GM10266 (cell line): ENCODE measurements around the gene NELFB.
"Not testable (repeated sequence)": the region's sequence is repeated elsewhere in the genome, so short reads cannot be mapped to it uniquely, and the experiment has no call there.

Experiments
- DNase-seq: peaks from one replicate; pipeline ENCODE4 v3.0.0; 2012; ENCODE audit errors: extremely low spot score
- TF ChIP-seq, protein P1 (sequence below): IDR thresholded peaks from 2 replicates; pipeline ENCODE4 v1.5.1; 2012; ENCODE audit warnings: mild to moderate bottlenecking, low read depth; ENCODE audit not compliant: control insufficient read depth, insufficient read depth; ENCODE audit errors: missing control alignments

NELFB gene

DNA sequence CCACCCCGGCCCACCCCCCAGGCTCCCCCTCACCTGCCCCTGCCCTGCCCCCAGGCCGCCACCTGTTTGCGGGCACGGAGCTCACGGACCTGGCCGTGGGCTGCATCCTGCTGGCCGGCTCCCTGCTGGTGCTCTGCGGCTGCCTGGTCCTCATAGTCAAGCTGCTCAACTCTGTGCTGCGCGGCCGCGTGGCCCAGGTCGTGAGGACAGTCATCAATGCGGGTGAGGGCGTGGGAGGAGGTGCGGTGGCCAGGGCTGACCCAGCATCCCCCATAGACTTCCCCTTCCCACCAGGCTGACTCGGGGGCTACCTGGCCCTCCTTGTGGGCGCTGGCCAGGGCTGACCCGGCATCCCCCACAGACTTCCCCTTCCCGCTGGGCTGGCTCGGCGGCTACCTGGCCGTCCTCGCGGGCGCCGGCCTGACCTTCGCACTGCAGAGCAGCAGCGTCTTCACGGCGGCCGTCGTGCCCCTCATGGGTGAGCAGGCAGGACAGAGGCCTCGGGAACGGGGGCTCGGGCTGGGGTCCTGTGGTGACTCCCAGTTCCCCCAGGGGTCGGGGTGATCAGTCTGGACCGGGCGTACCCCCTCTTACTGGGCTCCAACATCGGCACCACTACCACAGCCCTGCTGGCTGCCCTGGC lies 21.0 kb upstream of the NELFB start:
- no peak for DNase-seq
- TF ChIP-seq, protein P1, sequence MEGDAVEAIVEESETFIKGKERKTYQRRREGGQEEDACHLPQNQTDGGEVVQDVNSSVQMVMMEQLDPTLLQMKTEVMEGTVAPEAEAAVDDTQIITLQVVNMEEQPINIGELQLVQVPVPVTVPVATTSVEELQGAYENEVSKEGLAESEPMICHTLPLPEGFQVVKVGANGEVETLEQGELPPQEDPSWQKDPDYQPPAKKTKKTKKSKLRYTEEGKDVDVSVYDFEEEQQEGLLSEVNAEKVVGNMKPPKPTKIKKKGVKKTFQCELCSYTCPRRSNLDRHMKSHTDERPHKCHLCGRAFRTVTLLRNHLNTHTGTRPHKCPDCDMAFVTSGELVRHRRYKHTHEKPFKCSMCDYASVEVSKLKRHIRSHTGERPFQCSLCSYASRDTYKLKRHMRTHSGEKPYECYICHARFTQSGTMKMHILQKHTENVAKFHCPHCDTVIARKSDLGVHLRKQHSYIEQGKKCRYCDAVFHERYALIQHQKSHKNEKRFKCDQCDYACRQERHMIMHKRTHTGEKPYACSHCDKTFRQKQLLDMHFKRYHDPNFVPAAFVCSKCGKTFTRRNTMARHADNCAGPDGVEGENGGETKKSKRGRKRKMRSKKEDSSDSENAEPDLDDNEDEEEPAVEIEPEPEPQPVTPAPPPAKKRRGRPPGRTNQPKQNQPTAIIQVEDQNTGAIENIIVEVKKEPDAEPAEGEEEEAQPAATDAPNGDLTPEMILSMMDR: no peak

DNA sequence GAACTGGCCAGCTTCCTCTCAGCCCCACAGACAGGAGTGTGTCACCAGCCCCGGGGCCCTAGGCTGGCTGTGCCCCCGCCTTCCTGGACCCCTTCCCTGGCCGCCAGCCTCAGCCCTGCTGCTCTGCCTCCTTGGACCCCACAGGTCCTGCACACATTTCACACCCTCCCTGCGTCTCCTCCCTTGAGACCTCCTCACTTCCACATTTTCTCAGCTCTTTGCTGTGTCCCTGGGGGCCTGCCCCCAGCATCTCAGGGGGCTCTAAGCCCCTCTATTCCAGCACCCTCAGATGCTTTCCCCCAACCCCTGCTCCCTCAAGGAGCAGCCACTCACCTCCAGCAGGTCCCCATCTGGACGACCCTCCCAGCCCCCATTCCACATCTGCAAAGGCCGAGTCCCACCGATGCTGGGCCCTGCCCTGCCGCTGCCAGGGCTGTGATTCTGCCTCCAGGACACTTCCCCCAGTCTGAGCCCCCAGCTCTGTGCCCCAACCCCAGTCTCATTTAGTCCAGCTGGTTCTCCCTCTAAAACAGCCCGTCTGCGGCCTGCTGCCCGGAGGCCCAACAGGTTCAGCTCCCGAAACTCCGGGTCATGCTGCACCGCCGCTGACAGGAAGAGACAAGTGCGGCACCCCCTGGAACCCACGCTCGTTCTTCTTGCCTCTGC lies 20.2 kb upstream of the NELFB start:
- no peak for DNase-seq
- TF ChIP-seq, protein P1: no peak

DNA sequence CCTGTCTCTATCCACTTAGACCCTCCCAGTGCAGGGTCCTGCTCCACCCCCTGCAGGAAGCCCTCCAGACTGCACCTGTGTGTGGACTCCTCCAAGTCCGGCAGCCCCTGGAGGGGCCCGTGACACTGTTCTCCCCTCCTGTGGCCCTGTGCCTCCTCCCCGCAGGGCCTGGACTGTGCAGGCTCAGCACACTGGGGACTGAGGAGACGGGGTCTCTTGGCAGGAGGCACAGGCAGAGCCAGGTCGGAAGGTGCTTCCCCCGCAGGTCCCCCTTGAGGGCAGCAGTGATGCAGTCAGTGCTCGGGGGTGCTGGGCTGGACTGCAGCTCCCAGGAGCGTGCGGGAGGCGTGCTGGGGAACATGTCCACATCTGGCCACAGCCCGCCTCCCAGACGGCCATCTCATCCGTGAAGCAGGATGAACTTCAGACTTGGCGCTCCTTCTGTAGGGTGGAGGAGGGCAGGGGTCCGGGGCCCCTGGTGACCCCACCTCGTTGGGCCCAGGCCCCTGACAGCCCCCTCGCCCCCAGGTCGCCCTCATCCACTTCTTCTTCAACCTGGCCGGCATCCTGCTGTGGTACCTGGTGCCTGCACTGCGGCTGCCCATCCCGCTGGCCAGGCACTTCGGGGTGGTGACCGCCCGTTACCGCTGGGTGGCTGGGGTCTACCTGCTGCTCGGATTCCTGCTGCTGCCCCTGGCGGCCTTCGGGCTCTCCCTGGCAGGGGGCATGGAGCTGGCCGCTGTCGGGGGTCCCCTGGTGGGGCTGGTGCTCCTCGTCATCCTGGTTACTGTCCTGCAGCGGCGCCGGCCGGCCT lies 19.5 kb upstream of the NELFB start:
- TF ChIP-seq, protein P1: no peak
- no peak for DNase-seq

DNA sequence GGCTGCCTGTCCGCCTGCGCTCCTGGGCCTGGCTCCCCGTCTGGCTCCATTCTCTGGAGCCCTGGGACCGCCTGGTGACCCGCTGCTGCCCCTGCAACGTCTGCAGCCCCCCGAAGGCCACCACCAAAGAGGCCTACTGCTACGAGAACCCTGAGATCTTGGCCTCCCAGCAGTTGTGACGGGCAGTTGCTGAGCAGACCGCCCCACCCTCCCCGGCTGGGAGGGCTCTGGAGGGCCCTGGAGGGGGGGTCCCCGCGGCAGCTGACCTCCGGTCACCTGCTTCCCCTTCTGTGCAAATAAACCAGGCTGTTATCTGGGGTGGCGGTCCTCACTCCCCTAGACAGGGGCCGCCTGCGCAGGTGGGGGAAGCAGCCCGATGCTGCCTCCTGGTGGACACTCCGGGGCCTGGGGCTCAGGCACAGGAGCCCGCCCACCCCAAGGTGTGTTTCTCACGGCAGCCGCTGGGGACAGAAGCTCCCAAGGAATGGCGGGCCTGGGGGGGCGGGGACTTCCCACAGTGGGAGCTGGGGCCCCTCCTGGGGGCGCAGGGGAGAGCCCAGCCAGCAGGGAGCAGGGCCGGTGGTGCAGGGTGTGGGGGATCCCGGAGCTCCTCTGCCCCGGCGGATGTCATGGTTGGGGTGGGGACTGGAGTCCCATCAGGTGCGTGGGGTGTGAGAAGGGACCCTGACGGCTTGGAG lies 18.7 kb upstream of the NELFB start:
- TF ChIP-seq, protein P1: peak; percentile 99
- DNase-seq: peak; percentile 98

DNA sequence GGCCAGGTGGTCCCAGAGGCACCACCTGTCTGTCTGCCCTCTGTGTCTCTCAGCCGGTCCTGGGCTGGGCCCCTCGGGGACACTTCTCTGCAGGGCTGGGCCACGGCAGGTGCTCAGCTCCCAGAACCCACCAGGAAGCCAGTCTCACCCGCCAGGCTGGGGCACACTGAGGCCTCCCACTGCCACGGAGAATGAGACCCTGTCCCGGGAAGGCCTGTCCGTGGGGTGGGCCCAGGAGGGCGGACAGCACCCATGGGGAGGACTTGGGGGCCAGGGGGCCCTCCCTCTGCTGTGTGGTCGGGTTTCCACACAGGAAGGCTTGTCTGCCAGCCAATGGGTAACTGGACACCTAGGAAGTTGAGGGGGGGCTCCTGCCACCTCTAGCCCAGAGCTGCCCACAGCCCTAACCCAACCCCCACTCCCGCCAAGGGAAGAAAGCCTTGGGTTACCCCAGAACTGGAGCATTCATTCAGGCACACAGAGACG lies 18.1 kb upstream of the NELFB start:
- no peak for DNase-seq
- TF ChIP-seq, protein P1: no peak

DNA sequence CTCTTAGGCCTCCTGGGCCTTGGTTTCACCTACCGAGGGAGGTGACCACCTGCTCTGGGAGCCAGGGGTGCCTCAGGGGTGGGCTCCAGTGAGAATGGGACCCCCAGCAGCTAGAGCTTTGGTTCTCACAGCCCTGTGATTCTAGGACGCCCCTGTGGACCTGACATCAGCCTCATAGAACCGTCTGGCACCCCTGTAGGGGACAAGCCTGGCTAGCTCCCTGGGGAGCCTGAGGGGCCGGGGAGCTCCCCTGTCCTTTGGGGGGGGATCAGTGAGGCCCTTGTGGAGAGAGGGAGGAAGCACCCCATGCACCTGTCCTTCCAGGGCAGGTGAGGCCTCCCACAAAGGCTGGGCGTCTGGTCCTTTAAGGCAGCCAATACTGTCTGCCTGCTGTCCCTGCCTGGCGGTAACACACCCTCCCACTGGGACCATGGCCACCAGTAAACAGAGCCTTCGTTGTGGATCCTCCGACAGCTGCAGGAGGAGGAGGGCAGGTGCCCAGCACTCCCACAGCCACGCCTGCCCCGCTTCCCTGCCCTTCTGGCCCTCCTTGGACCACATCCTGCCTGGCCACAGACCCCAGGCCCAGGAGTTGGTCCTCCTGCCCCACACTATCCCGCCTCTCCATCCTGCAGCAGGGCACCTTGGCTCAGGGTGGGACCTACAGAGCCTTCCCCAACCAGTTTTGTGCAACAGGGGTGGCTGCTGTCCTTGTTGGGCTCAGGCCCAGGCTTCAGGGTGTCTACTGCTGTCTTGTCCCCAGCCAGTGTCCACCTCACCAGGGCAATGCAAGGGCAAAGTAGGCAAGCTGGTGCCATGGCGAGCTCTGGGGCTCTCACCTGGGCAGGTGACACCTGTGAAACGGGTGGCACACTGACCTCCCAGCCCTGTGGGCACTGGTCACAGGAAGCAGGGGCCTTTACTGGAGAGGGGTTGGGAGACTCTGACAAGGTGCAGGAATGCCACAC lies 17.1 kb upstream of the NELFB start:
- DNase-seq: no peak
- TF ChIP-seq, protein P1: no peak

DNA sequence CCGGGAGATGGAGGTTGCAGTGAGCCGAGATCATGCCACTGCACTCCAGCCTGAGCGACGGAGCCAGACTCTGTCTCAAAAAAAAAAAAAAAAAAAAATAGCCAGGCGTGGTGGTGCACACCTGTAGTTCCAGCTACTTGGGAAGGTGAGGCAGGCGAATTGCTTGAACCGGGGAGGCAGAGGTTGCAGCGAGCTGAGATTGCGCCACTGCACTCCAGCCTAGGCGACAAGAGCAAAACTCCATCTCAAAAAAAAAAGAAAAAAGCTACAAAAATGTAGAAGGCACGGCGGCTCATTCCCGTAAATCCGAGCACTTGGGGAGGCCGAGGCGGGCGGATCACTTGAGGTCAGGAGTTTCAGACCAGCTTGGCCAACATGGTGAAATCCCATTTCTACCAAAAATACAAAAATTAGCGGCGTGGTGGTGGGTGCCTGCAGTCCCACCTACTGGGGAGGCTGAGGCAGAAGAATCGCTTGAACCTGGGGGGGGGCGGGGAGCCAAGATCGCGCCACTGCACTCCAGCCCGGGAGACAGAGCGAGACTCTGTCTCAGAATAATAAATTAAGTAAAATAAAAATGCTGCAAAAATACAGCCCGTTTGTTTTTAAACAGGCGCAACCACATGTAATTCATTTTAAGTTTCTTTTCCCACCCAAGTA lies 15.5 kb upstream of the NELFB start:
- not testable (repeated sequence) for DNase-seq
